HG03575 (cell line): Measurements from ENCODE around the gene HMX1.

Experiments used
- ATAC-seq: cut with Tn5 transposase; IDR thresholded peaks from one replicate; pipeline ENCODE4 v1.9.1; 2021; ENCODE audit not compliant: unreplicated experiment, insufficient number of reproducible peaks, low FRiP score; ENCODE audit errors: extremely low read depth

The HMX1 gene

DNA sequence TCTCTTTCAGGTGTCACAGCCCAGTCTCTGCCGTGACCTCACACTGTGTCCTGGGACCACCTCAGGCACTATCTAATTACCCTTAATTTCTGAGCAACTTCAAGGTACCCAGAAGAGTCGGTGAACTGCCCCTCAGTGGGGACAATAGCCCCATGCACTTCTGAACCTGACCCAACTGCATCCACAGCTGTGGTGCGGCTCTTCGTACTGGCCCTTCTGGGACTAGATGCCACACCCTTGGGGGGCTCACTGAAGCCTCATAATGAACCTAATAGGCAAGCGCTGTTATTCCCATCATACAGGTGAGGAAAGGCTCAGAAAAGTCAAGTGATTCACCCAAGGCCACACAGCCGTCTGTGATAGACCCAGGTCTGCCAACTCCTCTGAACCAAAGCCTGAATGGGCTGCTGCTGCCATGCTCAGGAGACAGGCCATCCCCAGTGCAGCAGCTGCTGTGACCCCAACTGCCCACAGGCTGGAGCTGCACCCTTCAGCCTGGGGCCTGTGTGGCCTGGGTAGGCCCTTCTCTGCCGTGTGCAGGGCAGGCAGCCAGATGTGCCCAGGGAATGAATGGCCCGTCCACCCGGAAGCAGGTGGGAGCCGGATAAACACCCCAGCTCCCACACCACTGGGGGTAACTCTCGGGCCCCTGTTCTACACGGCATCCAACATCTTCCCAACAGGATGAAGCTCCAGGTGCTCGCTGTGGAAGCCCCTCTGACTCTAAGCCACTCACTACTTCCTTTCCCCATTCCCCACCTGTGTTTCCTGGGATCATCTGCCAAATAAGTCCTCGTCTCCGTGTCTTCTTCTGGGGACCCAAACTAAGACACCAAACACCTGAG lies 35.9 kb downstream of the HMX1 start:
- ATAC-seq = no peak

DNA sequence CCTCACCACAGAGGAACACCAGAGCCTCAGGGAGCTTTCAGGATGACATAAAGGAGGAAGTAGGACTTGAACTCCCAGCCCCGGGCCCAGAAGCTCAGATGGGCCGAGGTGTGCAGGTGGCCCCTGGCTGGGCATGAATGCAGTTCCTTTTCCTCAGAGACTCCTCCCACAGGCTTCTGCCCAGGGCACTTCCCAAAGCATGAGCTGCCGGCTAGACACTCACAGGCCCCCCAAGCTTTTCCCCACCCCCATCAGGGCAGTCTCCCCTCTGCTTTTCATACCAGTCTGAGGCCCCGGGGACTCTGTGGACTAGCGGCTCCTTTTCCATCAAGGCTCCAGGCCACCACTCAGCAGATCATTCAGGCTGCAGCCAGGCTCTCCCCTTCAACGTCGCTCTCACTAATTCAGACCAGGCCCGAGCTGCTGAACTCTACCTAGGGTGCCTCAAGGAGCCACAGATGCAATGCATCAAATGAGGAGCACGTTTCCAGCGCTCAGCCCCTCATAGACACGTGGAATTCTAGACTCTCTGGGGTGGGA lies 36.9 kb downstream of the HMX1 start:
- ATAC-seq = no peak

GRCh38 chr4:8832113-8832915 lies 39.3 kb downstream of the HMX1 start:
- no peak for ATAC-seq

DNA sequence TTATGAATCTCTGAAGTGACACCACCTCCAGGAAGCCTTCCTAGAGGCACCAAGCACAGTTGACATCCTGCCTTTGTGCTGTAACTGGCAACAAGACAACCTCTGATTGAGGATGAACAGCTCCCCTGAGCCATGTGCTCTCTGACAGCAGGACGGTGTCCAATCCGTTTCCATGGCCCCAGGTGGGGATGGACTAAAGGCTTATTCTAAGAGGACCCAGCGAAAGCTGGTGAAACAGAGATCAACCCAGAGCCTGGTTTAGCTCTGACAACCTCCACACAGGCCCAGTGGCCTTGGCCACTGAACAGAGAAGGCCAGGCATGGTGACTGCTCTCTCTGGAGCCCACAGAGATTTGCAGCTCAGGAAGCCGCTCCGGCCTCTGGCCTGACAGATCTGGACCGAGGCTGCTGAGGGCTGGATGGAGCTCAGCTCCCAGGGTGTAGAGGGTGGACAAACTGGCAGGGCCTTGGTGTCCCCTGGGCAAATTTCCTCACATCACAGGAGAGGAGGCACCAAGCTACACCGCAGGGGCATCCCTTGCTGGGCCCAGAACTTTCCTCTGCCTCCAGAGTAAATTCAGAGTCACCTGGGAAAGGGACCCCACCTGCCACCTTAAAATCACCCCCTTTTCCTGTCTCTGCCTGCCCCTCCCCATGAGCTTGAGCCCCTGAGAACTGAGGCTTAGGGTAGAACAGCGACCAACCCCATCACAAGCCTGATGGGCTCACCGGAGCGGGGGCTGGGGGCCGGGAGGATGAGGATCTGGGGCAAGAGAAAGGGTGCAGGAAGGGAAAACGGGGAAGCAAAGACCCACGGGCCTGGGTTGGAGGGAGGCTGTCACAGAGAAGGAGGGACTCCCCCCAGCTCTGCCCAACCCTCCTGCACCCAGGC lies 40.2 kb downstream of the HMX1 start:
- no peak for ATAC-seq

DNA sequence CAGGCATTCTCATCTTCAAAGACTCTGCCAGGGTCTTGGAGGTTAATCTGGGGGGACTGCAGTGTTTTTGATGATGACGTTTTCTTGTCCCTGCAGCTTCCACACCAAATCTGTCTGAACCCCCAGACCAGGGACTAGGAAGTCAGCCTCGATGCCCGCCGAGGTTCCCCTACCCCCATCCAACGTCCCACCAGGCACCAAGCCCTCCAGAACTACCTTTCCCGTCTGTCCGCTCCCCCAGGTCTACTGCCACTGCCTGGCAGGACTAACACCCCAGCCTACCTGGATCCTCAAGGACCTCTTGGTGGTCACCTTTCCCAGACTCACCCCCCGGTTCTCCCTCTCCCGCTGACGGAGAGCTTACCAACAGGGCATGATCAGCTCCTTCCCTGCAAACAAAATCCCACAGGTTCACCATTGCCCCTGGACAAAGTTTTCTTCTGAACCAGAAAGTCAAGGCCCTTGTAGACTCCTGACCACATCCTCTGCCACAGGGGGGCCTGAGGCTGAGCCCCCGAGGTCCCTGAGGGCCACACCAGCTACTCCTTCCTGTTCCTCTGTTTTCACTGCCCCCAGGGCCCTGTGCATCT lies 40.9 kb downstream of the HMX1 start:
- ATAC-seq = no peak

- ATAC-seq = no peak
Measured at GRCh38 chr4:8830056-8830455, 41.6 kb downstream of the HMX1 start.

DNA sequence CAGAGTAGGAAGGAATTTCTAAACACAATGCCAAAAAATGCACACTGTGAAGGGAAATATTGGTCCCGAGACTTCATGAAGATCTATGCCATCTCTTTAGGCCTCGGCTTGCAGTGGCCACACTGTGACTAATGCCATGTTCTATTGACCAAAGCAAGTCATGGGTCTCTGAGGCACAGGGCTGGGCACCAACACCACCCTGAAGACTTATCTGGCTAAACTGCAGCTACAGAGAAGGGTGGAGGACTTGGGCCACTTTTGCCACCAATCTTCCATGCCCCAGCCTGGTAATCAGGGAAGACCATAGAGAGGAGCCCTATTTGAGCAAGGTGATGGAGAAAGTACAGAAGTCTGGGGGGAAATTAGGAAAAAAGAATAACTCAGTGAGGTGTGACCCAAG lies 42.1 kb downstream of the HMX1 start:
- ATAC-seq = no peak

DNA sequence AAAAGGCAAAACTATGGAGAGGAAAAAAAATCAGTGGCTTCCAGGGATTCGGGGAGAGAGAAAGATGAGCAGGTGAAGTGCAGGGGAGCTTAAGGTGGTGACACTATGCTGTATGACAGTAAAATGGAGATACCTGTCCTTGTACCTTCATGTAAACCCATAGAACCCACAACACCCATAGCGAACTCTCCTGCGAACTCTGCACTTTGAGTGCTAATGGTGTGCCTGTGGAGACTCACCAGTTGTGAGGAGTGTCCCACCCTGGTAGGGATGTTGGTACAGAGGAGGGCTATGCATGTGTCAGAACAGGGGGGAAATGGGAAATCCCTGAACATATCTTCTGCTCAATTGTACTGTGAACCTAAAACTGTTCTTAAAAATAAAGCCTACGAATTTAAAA lies 42.8 kb downstream of the HMX1 start:
- no peak for ATAC-seq

DNA sequence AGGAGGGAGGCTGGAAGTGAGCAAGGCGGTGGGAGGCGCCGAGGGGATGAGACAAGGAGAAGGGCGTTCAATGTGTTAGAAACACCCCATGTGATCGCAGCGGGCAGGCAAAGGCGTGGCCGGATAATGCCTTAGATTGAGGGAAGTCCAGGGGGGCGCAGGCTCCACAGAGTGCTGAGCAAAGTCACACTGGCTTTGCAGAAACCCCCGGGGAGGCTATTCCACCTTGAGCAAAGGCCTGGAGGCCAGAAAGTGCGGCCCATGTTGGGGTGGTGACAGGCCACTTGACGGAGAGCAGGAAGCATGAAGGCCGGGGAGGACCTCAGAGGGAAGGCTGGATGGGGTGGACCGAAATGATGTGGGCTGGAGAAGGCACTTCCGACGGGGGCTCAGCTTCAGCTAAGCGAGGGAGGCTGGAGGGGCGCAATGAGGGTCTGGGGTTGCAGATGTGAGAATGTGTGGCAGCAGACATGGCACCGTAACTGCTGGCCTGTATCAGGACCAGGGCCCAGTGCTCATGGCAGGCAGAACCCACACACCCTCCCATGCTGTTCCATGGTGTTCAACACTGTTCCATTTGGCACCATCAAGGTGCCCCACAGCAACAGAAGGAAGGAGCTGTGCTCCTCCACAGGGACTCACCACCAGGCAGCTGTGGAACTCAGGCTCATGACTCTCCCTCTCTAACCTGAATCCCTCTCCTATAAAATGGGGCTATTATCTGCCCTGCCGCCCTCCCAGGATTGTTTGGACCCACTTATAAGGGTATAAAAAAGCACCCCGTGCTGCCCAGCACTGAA lies 50.3 kb downstream of the HMX1 start:
- ATAC-seq = no peak

DNA sequence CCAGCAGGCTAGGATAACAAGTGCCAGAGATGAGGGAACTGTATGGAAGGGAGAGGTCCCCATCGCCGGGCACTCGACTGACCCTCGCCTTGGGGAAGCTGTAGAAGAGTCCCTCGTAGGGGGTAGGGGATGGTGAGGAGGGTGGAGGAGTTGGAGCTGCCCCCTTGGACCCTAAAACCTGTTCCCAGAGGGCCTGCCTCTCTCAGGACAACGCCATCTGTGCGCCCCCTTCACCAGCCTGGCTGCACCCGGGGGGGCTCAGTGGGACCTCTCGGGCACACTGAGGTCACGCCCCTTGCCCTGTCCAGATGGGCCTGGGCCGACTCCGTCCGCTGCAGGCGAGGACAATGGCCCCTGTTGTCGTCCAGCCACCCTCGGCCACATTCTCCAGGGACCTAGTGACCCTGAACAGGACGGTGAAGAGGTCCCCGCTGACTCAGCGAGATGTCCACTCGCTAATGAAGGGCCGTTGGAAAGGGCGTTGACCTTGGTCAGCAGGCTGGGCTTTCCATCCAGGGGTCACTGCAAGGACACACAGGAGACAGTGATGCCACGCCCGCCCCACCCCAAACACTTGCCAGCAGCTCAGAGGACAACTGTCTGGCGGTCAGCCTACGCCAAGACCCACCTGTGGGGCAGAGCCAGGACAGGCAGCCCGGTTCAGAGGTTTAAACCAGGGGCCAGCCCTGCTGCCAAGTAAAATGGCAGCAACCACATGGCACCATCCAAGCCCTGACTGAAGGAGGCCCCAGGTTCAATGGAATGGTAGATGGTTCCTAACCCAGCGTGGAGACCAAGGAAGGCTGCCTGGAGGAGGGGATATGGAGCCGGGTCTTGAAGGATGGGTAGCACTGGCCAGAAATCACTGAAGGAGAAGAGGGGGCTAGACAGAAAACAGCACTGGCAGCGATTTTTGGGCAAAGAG lies 51.2 kb downstream of the HMX1 start:
- no peak for ATAC-seq

DNA sequence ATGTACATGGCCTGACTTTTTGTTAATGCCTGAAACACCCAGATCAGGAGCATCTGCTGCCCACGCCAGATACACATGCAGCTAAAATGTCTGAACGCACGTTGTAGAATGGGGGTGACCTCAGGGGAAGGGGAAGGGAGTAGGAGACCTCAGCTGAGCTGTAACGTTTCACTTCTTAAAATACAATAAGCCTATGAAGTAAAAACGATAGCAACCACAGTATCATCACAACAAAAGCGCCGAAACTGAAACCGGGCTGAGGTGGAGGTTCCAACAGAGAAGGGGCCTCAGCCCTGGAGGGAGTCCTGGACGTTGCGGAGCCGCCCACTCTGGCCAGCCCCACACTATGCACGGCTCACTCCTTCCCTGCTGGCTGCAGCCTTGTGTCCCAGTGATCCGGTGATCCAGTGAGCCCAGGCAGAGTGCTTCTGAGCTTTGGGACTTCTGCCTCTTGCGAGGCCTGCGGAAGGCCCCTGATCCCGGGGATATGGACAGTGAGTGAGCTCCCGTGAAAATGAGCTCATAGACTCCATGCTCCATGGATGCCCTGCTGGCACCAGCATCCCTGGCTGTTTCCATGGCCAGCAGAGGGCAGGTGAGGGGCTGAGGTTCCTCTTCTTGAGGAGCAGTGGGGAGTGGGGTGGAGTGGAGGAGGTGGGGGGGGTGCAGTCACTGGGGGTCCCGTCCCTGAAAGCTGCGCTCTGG lies 52.0 kb downstream of the HMX1 start:
- ATAC-seq = no peak

GRCh38 chr4:8819019-8819418 lies 52.6 kb downstream of the HMX1 start:
- ATAC-seq = no peak

DNA sequence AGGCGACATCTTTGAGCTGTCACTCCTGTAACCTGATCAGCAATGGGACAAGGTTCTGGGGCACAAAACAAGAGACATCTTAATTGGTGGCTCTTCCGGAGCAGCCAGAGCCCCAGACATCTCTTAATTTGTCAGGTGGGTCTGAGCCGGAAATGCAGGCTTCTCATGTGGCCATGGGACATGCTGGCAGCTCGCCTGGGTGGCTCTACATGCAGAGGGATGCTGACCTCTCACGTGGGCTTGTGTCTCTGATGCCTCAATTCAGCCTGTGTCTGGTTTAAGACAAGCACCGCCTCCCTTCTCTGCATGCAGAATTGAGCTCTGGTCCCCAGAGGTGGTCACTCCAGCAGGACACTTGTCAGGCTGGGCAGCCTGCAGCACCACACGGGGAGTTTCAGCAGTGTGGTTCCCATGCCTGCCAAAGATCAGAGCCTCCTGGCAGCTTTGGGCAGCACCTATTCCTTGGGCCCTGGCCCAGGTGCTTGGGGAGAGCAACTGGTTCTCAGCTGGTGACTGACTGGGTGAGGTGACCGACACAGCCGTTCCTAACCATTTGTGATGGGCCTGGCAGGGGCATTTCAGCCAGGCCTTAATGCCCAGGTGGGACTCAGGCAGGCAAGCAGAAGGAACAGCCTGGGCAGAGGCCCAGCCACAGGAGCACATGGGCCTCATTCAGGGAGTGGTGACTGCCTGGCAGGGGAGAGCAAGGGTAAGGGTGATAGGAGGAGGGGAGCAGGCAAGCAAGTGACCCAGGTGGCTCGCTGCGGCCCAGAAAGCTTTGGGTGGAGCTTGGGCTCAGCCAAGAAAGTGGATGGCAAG lies 53.4 kb downstream of the HMX1 start:
- ATAC-seq = no peak

GRCh38 chr4:8817813-8818062 lies 53.9 kb downstream of the HMX1 start:
- no peak for ATAC-seq

DNA sequence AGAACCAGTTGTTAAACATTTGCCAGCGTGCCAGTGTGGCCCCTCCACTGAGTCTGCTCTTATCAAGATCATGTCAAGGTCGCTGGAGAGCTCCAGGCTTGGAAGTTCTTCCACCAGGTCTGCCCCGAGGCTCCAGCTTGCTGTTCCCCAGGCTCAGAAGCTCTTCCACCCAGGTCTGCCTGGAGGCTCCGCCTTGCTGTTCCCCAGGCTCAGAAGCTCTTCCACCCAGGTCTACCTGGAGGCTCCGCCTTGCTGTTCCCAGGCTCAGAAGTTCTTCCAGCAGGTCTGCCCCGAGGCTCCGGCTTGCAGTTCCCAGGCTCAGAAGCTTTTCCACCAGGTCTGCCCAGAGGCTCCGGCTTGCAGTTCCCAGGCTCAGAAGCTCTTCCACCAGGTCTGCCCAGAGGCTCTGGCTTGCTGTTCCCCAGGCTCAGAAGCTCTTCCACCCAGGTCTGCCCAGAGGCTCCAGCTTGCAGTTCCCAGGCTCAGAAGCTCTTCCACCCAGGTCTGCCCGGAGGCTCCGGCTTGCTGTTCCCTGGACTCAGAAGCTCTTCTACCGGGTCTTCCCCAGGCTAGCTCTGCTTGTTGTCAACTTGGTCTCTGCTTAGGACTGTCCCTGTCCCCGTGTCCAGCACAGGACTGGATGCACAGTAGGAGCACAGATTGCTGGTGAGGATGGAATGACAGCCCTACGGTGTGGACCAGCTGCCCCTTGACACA lies 54.4 kb downstream of the HMX1 start:
- ATAC-seq = no peak
